A549 (cell line): ENCODE data around the gene ABCB8. TPM values are rescaled to one million over a fixed set of nuclear protein-coding genes. Genes with fewer than 3 reads are reported as not detected.

Source experiments
- ATAC-seq, 2 experiments: fragments of 200-7000 bp in 1 of 2; fragments of >200 bp in 1 of 2; cut with Nextera tagmentation in 1 of 2; cut with Tn5 transposase in 1 of 2; 3 replicates each; pipeline versions ENCODE4 v1.8.0 to v1.9.1; 2018 to 2020; ENCODE audit warnings: mild to moderate bottlenecking in 1 of 2, moderate library complexity in 1 of 2
- CTCF ChIA-PET: fragments of 300-600 bp; sonication (Branson Sonifier 250); formaldehyde crosslinking; extraction: SDS; loops from one replicate; lab custom pipeline; 2021; ENCODE audit warnings: antibody characterized with exemption, inconsistent platforms; lab: Yijun Ruan, JAX
- POLR2A ChIA-PET: fragments of 350-600 bp; formaldehyde crosslinking; extraction: SDS; loops from one replicate; lab custom pipeline; 2021; ENCODE audit warnings: antibody characterized with exemption, inconsistent platforms; lab: Yijun Ruan, JAX
- DNase-seq, 2 experiments: peaks; one replicate each; pipeline versions ENCODE4 v3.0.0 to v3.0.0-alpha.2; 2011 to 2016; ENCODE audit warnings: low read depth in 1 of 2, low spot score in 1 of 2
- FAIRE-seq: peaks from 2 replicates; lab custom pipeline; 2011; peaks lifted over from hg19 to GRCh38; lab: Jason Lieb, UNC
- H3K27ac ChIP-seq, 2 experiments: fragments of >200 bp; sonication (Bioruptor Twin); formaldehyde crosslinking; 3 replicates each; pipeline ENCODE4 v1.5.1; 2016 to 2017
- H3K4me1 ChIP-seq: fragments of >200 bp; sonication (Bioruptor Twin); formaldehyde crosslinking; 3 replicates; pipeline ENCODE4 v1.6.1; 2016
- H3K4me2 ChIP-seq: fragments of >200 bp; sonication (Bioruptor Twin); formaldehyde crosslinking; 3 replicates; pipeline ENCODE4 v1.6.1; 2016
- H3K4me3 ChIP-seq: fragments of >200 bp; sonication (Bioruptor Twin); formaldehyde crosslinking; 3 replicates; pipeline ENCODE4 v1.5.1; 2016
- H3K9me3 ChIP-seq: fragments of >200 bp; sonication (Bioruptor Twin); formaldehyde crosslinking; 3 replicates; pipeline ENCODE4 v1.6.1; 2016
- CEBPB ChIP-seq, 2 experiments: fragments of >200 bp in 1 of 2; sonication (Bioruptor Twin) in 1 of 2; formaldehyde crosslinking in 1 of 2; IDR thresholded peaks; 2 replicates each; pipeline ENCODE4 v1.6.1; 2012 to 2016
- CHD2 ChIP-seq: fragments of 150-350 bp; IDR thresholded peaks from 2 replicates; pipeline ENCODE4 v1.6.1; 2014; ENCODE audit warnings: low read length; ENCODE audit not compliant: partially characterized antibody
- CHD4 ChIP-seq: fragments of 200-600 bp; sonication (generic); IDR thresholded peaks from 2 replicates; pipeline ENCODE4 v1.6.1; 2016; ENCODE audit warnings: antibody characterized with exemption, mild to moderate bottlenecking, borderline replicate concordance
- EHF ChIP-seq: fragments of 250-450 bp; sonication (Bioruptor Pico); IDR thresholded peaks from 2 replicates; pipeline ENCODE4 v1.5.0; 2020; ENCODE audit warnings: mild to moderate bottlenecking
- GATA3 ChIP-seq: IDR thresholded peaks from 2 replicates; pipeline ENCODE4 v1.6.1; 2012; ENCODE audit warnings: borderline replicate concordance
- HDAC2 ChIP-seq: fragments of 200-600 bp; sonication (generic); IDR thresholded peaks from 2 replicates; pipeline ENCODE4 v1.6.1; 2016
- HEYL ChIP-seq: fragments of 250-450 bp; sonication (Bioruptor Pico); IDR thresholded peaks from 2 replicates; pipeline ENCODE4 v1.8.0; 2021; ENCODE audit warnings: mild to moderate bottlenecking, moderate library complexity
- HOXB13 ChIP-seq: fragments of 250-450 bp; sonication (Bioruptor Pico); IDR thresholded peaks from 2 replicates; pipeline ENCODE4 v1.5.0; 2020; ENCODE audit warnings: low read depth, mild to moderate bottlenecking, moderate library complexity
- JUN ChIP-seq, 2 experiments: fragments of >200 bp; sonication (Bioruptor Twin); formaldehyde crosslinking; IDR thresholded peaks; 2 replicates in 1 of 2; 3 replicates in 1 of 2; pipeline ENCODE4 v1.6.1; 2016 to 2017
- MAFK ChIP-seq: fragments of 450-650 bp; IDR thresholded peaks from 2 replicates; pipeline ENCODE4 v1.6.1; 2014; ENCODE audit not compliant: partially characterized antibody
- NPAS2 ChIP-seq: fragments of 250-450 bp; sonication (Bioruptor Pico); IDR thresholded peaks from 2 replicates; pipeline ENCODE4 v1.8.0; 2022; ENCODE audit warnings: mild to moderate bottlenecking, moderate library complexity, borderline replicate concordance
- PBX3 ChIP-seq: IDR thresholded peaks from 2 replicates; pipeline ENCODE4 v1.6.1; 2012
- PHF8 ChIP-seq: fragments of 200-600 bp; sonication (generic); IDR thresholded peaks from 2 replicates; pipeline ENCODE4 v1.6.1; 2016; ENCODE audit warnings: low read depth, mild to moderate bottlenecking, antibody characterized with exemption, moderate library complexity, borderline replicate concordance
- POLR2A ChIP-seq: IDR thresholded peaks from 2 replicates; pipeline ENCODE4 v1.6.1; 2012; ENCODE audit warnings: mild to moderate bottlenecking, low read length
- RCOR1 ChIP-seq: fragments of 150-350 bp; IDR thresholded peaks from 2 replicates; pipeline ENCODE4 v1.6.1; 2014; ENCODE audit warnings: antibody characterized with exemption, low read length, low read depth
- RNF2 ChIP-seq: fragments of 200-600 bp; sonication (generic); IDR thresholded peaks from 2 replicates; pipeline ENCODE4 v1.6.1; 2016; ENCODE audit warnings: low read depth, mild to moderate bottlenecking, antibody characterized with exemption, moderate library complexity, borderline replicate concordance
- TP53 ChIP-seq: fragments of 250-450 bp; sonication (Bioruptor Pico); IDR thresholded peaks from 2 replicates; pipeline ENCODE4 v1.5.0; 2021; ENCODE audit warnings: mild to moderate bottlenecking, moderate library complexity
- ZC3H11A ChIP-seq: fragments of 450-650 bp; IDR thresholded peaks from 2 replicates; pipeline ENCODE4 v1.6.1; 2014; ENCODE audit warnings: antibody characterized with exemption, mild to moderate bottlenecking
- ZSCAN20 ChIP-seq: fragments of 250-450 bp; sonication (Bioruptor Pico); IDR thresholded peaks from 2 replicates; pipeline ENCODE4 v1.8.0; 2022; ENCODE audit warnings: mild to moderate bottlenecking, moderate library complexity
- WGBS: methylation state at CpG from one replicate; pipeline ENCODE4 v1.1.6; 2017; ENCODE audit errors: missing lambda C conversion rate; 5-methylcytosine and 5-hydroxymethylcytosine counted together
- polyA plus RNA-seq, 4 experiments: library from polyadenylated mRNA; depleted of rRNA in 3 of 4; stranded (reverse); fragments of >200 nt; fragmentation: RNase III in 1 of 4; extraction: RNeasy Plus Mini Kit Qiagen cat#74134 plus additional on column Dnase treatment in 1 of 4; gene quantifications; 2 replicates in 3 of 4; 3 replicates in 1 of 4; pipeline ENCODE4 v1.2.3, GENCODE V29; 2011 to 2017
- TF ChIP-seq, protein P1 (sequence below): fragments of >200 bp; sonication (Bioruptor Twin); formaldehyde crosslinking; IDR thresholded peaks from 3 replicates; pipeline ENCODE4 v1.5.1; 2016
- TF ChIP-seq, protein P2 (sequence below): IDR thresholded peaks from 2 replicates; pipeline ENCODE4 v1.6.1; 2012
- TF ChIP-seq, protein P3 (sequence below): fragments of >200 bp; sonication (Bioruptor Twin); formaldehyde crosslinking; IDR thresholded peaks from 2 replicates; pipeline ENCODE4 v1.6.1; 2016

The ABCB8 gene
- polyA plus RNA-seq, 2 of the 4 experiments (the other 2 are of a cell fraction) = 19.6 to 41.1 TPM

GRCh38 chr7:151069841-151070573 is 41.8 kb downstream of the ABCB8 start:
- ChIA-PET CTCF (interaction anchor here (0.9 to 8.6 kb wide), 5 partner anchors 7 to 21 kb away, joined by 3 to 64 read pairs (median 5); partner anchors contain the start of genes FASTK and TMUB1), POLR2A (interaction anchor here (1.3 kb wide), 1 partner anchor 8 kb away, joined by 6 read pairs; no protein-coding TSS in a partner anchor)
- DNase-seq = no peak
- Histone ChIP-seq H3K9me3 (no peaks in the 10 kb centered on the region), H3K4me2 (no peak overlapping the region), H3K27ac (no peak overlapping the region), H3K4me3 (no peak overlapping the region), H3K4me1 (peaks cover 2% of the 10 kb centered on the region; the same call in 1 of the 3 replicates)
- no peak for ATAC-seq
- TF ChIP-seq HDAC2 = no peak
- TF ChIP-seq HEYL (CRISPR knock-in tag) = no peak
- no peak for TF ChIP-seq HOXB13 (CRISPR knock-in tag)
- TF ChIP-seq TP53 = no peak
- no peak for TF ChIP-seq MAFK
- FAIRE-seq = no peak
- 94% methylated on average over 16 of the region's 17 CpGs for WGBS

- ATAC-seq (no peak), FAIRE-seq (no peak), DNase-seq (no peak)
- CTCF ChIA-PET = interaction anchor here (1.0 to 8.6 kb wide), 5 partner anchors 8 to 39 kb away, joined by 3 to 64 read pairs (median 4); partner anchors contain the start of genes FASTK and TMUB1
- TF ChIP-seq RNF2 (no peak), NPAS2 (CRISPR knock-in tag) (no peak), CHD2 (no peak), POLR2A (no peak), HEYL (CRISPR knock-in tag) (no peak), CHD4 (no peak), ZSCAN20 (CRISPR knock-in tag) (no peak), GATA3 (no peak)
- TF ChIP-seq, protein P1, sequence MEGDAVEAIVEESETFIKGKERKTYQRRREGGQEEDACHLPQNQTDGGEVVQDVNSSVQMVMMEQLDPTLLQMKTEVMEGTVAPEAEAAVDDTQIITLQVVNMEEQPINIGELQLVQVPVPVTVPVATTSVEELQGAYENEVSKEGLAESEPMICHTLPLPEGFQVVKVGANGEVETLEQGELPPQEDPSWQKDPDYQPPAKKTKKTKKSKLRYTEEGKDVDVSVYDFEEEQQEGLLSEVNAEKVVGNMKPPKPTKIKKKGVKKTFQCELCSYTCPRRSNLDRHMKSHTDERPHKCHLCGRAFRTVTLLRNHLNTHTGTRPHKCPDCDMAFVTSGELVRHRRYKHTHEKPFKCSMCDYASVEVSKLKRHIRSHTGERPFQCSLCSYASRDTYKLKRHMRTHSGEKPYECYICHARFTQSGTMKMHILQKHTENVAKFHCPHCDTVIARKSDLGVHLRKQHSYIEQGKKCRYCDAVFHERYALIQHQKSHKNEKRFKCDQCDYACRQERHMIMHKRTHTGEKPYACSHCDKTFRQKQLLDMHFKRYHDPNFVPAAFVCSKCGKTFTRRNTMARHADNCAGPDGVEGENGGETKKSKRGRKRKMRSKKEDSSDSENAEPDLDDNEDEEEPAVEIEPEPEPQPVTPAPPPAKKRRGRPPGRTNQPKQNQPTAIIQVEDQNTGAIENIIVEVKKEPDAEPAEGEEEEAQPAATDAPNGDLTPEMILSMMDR = no peak
- Histone ChIP-seq H3K27ac (no peak overlapping the region), H3K4me2 (no peak overlapping the region), H3K9me3 (no peaks in the 10 kb centered on the region), H3K4me1 (peaks cover under 1% of the 10 kb centered on the region; the same call in 1 of the 3 replicates), H3K4me3 (no peak overlapping the region)
- POLR2A ChIA-PET = interaction anchor here (1.3 kb wide), 1 partner anchor 8 kb away, joined by 6 read pairs; no protein-coding TSS in a partner anchor
- WGBS = 87% methylated on average over 14 of the region's 15 CpGs
Measured at GRCh38 chr7:151070574-151070960, 42.3 kb downstream of the ABCB8 start.

DNA sequence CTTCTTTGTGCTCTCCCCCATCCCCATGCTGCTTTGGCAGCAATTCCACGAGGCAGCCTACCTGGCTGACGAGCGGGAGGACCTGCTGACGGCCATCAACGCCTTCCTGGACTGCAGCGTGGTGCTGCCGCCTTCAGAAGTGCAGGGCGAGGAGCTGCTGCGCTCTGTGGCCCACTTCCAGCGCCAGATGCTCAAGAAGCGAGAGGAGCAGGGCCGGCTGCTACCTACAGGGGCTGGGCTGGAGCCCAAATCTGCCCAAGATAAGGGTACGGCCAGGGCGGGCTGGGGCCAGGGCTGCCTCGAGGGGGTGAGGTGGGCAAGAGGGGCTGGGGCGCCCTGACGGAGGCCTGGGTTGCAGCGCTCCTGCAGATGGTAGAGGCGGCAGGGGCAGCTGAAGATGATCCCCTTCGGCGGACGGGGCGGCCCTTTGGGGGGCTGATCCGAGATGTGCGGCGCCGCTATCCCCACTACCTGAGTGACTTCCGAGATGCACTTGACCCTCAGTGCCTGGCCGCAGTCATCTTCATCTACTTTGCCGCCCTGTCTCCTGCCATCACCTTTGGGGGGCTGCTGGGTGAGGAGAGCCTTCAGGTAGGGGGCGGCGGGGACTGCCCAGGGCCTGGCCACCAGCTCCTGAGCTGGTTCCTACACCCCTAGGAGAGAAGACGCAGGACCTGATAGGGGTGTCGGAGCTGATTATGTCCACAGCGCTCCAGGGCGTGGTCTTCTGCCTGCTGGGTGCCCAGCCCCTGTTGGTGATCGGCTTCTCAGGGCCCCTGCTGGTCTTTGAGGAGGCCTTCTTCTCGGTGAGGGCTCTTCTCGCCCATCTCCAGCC is 43.0 kb downstream of the ABCB8 start:
- TF ChIP-seq EHF (CRISPR knock-in tag) (no peak), JUN (IDR thresholded peaks at IDR 0.05) (0 out of 5 replicates have a peak, but pooled peaks of 1 of the 2 experiments have one; percentile 7)
- ATAC-seq = no peak
- Histone ChIP-seq H3K4me3 (no peak overlapping the region), H3K4me2 (no peak overlapping the region), H3K4me1 (peaks cover 7% of the 10 kb centered on the region; the same call in 2 of the 3 replicates), H3K27ac (no peak overlapping the region), H3K9me3 (no peaks in the 10 kb centered on the region)
- FAIRE-seq = no peak
- DNase-seq = no peak
- CTCF ChIA-PET = interaction anchor here (1.0 to 8.6 kb wide), 7 partner anchors 9 to 53 kb away, joined by 3 to 64 read pairs (median 4); no protein-coding TSS in a partner anchor
- POLR2A ChIA-PET = interaction anchor here (1.3 kb wide), 1 partner anchor 9 kb away, joined by 6 read pairs; no protein-coding TSS in a partner anchor
- 92% methylated on average over 27 of the region's 39 CpGs for WGBS

DNA sequence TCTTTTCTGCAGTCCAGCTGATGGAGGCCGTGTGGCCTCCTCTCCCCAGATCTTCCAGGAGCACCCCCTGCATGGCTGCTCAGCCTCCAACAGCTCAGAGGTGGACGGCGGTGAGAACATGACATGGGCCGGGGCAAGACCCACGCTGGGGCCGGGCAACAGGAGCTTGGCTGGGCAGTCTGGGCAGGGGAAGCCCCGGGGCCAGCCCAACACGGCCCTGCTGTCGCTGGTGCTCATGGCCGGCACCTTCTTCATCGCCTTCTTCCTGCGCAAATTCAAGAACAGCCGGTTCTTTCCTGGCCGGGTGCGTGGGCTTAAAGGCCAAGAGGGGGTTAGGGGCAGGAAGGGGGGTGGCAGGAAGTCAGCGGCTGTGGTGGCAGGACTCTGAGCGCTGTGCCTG is 45.7 kb downstream of the ABCB8 start:
- Histone ChIP-seq H3K27ac (no peak overlapping the region), H3K4me3 (no peak overlapping the region), H3K4me1 (peaks cover 24% of the 10 kb centered on the region; the same call in 2 of the 3 replicates), H3K4me2 (no peak overlapping the region), H3K9me3 (no peaks in the 10 kb centered on the region)
- POLR2A ChIA-PET = no interaction called here
- no peak for TF ChIP-seq PBX3
- no peak for TF ChIP-seq RCOR1
- TF ChIP-seq, protein P2, sequence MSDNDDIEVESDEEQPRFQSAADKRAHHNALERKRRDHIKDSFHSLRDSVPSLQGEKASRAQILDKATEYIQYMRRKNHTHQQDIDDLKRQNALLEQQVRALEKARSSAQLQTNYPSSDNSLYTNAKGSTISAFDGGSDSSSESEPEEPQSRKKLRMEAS = no peak
- TF ChIP-seq ZC3H11A = no peak
- TF ChIP-seq, protein P1 = no peak
- TF ChIP-seq, protein P3, sequence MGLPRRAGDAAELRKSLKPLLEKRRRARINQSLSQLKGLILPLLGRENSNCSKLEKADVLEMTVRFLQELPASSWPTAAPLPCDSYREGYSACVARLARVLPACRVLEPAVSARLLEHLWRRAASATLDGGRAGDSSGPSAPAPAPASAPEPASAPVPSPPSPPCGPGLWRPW = no peak
- no peak for TF ChIP-seq EHF (CRISPR knock-in tag)
- no peak for TF ChIP-seq CEBPB (IDR thresholded peaks at IDR 0.05)
- no peak for TF ChIP-seq PHF8
- CTCF ChIA-PET = interaction anchor here (1.2 to 27.1 kb wide), 3 partner anchors 11 to 63 kb away, joined by 3 to 412 read pairs (median 64); no protein-coding TSS in a partner anchor
- 96% methylated on average over 17 of the region's 17 CpGs for WGBS
- DNase-seq (no peak), FAIRE-seq (no peak), ATAC-seq (no peak)
